ENCODE measurements around the gene ATM.

- TF ChIP-seq CTCF (conservative IDR thresholded peaks at IDR 0.05; ENCODE audit: low read depth in 2 of 2) (0 out of 4 replicates have a peak, but pooled peaks of 1 of the 2 experiments have one; percentile 2), REST (IDR thresholded peaks at IDR 0.05; ENCODE audit: unreplicated experiment) (no peak), POLR2AphosphoS5 (IDR thresholded peaks at IDR 0.05; ENCODE audit: low read depth) (no peak), EZH2 (IDR thresholded peaks at IDR 0.05; ENCODE audit: low read depth, unreplicated experiment) (no peak), JUNB (IDR thresholded peaks at IDR 0.05; ENCODE audit: unreplicated experiment) (no peak), CREB1 (CRISPR knock-in tag; IDR thresholded peaks at IDR 0.05; ENCODE audit: low read depth) (no peak), EZH2phosphoT487 (IDR thresholded peaks at IDR 0.05; ENCODE audit: unreplicated experiment) (no peak), ZNF114 (CRISPR knock-in tag; IDR thresholded peaks at IDR 0.05) (no peak)
- TF ChIP-seq, protein P1, sequence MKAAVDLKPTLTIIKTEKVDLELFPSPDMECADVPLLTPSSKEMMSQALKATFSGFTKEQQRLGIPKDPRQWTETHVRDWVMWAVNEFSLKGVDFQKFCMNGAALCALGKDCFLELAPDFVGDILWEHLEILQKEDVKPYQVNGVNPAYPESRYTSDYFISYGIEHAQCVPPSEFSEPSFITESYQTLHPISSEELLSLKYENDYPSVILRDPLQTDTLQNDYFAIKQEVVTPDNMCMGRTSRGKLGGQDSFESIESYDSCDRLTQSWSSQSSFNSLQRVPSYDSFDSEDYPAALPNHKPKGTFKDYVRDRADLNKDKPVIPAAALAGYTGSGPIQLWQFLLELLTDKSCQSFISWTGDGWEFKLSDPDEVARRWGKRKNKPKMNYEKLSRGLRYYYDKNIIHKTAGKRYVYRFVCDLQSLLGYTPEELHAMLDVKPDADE (IDR thresholded peaks at IDR 0.05) = no peak
These were observed 2.0 kb upstream of the ATM start for GRCh38 chr11:108220721-108221336.
